GM18867 (cell line): ENCODE results near the gene MAPKAPK5.
"Not testable (repeated sequence)": the region's sequence is repeated elsewhere in the genome, so short reads cannot be mapped to it uniquely, and the experiment has no call there.

Experiments used
- ATAC-seq: cut with Tn5 transposase; IDR thresholded peaks from one replicate; pipeline ENCODE4 v1.9.1; 2021; ENCODE audit warnings: mild to moderate bottlenecking, moderate library complexity; ENCODE audit not compliant: unreplicated experiment

Gene MAPKAPK5

GRCh38 chr12:111826992-111827391, 15.0 kb upstream of the MAPKAPK5 start:
- ATAC-seq: no peak

- ATAC-seq: no peak
Observed at GRCh38 chr12:111827907-111828306, 14.1 kb upstream of the MAPKAPK5 start.

GRCh38 chr12:111828338-111828979, 13.6 kb upstream of the MAPKAPK5 start:
- ATAC-seq: no peak

GRCh38 chr12:111829635-111830034, 12.4 kb upstream of the MAPKAPK5 start:
- ATAC-seq: not testable (repeated sequence)

- not testable (repeated sequence) for ATAC-seq
Observed at GRCh38 chr12:111834740-111835386, 7.2 kb upstream of the MAPKAPK5 start.

GRCh38 chr12:111835531-111836181, 6.4 kb upstream of the MAPKAPK5 start:
- ATAC-seq: not testable (repeated sequence)

GRCh38 chr12:111838353-111838752, 3.7 kb upstream of the MAPKAPK5 start:
- ATAC-seq: no peak

GRCh38 chr12:111840807-111841206, 1.2 kb upstream of the MAPKAPK5 start:
- no peak for ATAC-seq

GRCh38 chr12:111841236-111841749, 735 bp upstream of the MAPKAPK5 start:
- no peak for ATAC-seq

- peak; percentile 26 for ATAC-seq
Observed at GRCh38 chr12:111842556-111843396, 748 bp downstream of the MAPKAPK5 start.

- ATAC-seq: no peak
Observed at GRCh38 chr12:111846016-111846415, 4.0 kb downstream of the MAPKAPK5 start.

GRCh38 chr12:111850526-111850925, 8.5 kb downstream of the MAPKAPK5 start:
- ATAC-seq: no peak

GRCh38 chr12:111858186-111858585, 16.2 kb downstream of the MAPKAPK5 start:
- no peak for ATAC-seq

- no peak for ATAC-seq
Observed at GRCh38 chr12:111858778-111859177, 16.8 kb downstream of the MAPKAPK5 start.

GRCh38 chr12:111864913-111865312, 22.9 kb downstream of the MAPKAPK5 start:
- ATAC-seq: no peak

GRCh38 chr12:111867531-111867930, 25.5 kb downstream of the MAPKAPK5 start:
- ATAC-seq: no peak

- no peak for ATAC-seq
Observed at GRCh38 chr12:111868676-111869588, 26.9 kb downstream of the MAPKAPK5 start.

- no peak for ATAC-seq
Observed at GRCh38 chr12:111869671-111870070, 27.6 kb downstream of the MAPKAPK5 start.

GRCh38 chr12:111870216-111870615, 28.2 kb downstream of the MAPKAPK5 start:
- no peak for ATAC-seq

- no peak for ATAC-seq
Observed at GRCh38 chr12:111870706-111871105, 28.7 kb downstream of the MAPKAPK5 start.
